ENCODE data around the gene SPPL2B. TPM values are rescaled to one million over a fixed set of nuclear protein-coding genes. Genes with fewer than 3 reads are reported as not detected.

Gene SPPL2B
- total RNA-seq, 1 donor, result 33.5 TPM

- no peak within 1 kb of the TSS for H3K4me3 ChIP-seq (ENCODE audit: low read length)
- H3K27me3 ChIP-seq (ENCODE audit: insufficient read depth, low read length), result peaks cover 14% of the 10 kb centered on the region
- no peaks in the 10 kb centered on the region for H3K4me1 ChIP-seq (ENCODE audit: insufficient read depth, low read length)
- no peaks in the 10 kb centered on the region for H3K9me3 ChIP-seq (ENCODE audit: low read depth, low read length)
Observed at GRCh38 chr19:2359992-2360685, 31.7 kb downstream of the SPPL2B start, which contains the start of gene TMPRSS9. TSS of gene TMPRSS9 (plus strand) at chr19:2360265. CDS start at chr19:2389786, 29,521 bp downstream.

- no peaks in the 10 kb centered on the region for H3K9me3 ChIP-seq (ENCODE audit: low read depth, low read length)
- no peaks in the 10 kb centered on the region for H3K4me1 ChIP-seq (ENCODE audit: insufficient read depth, low read length)
- H3K4me3 ChIP-seq (ENCODE audit: low read length), result no peak overlapping the region
- peaks cover 14% of the 10 kb centered on the region for H3K27me3 ChIP-seq (ENCODE audit: insufficient read depth, low read length)
Observed at GRCh38 chr19:2360833-2361232, 32.3 kb downstream of the SPPL2B start.

- H3K4me1 ChIP-seq (ENCODE audit: insufficient read depth, low read length), result no peaks in the 10 kb centered on the region
- H3K9me3 ChIP-seq (ENCODE audit: low read depth, low read length), result no peaks in the 10 kb centered on the region
- H3K4me3 ChIP-seq (ENCODE audit: low read length), result no peak overlapping the region
- H3K27me3 ChIP-seq (ENCODE audit: insufficient read depth, low read length), result peaks cover 14% of the 10 kb centered on the region
Observed at GRCh38 chr19:2361246-2362045, 33.0 kb downstream of the SPPL2B start.

- Histone ChIP-seq H3K4me1 (ENCODE audit: insufficient read depth, low read length) (no peaks in the 10 kb centered on the region), H3K4me3 (ENCODE audit: low read length) (no peak overlapping the region), H3K9me3 (ENCODE audit: low read depth, low read length) (no peaks in the 10 kb centered on the region), H3K27me3 (ENCODE audit: insufficient read depth, low read length) (peaks cover 14% of the 10 kb centered on the region)
Observed at GRCh38 chr19:2362046-2362969, 33.8 kb downstream of the SPPL2B start.

GRCh38 chr19:2362970-2363300 lies 34.5 kb downstream of the SPPL2B start:
- no peak overlapping the region for H3K4me3 ChIP-seq (ENCODE audit: low read length)
- no peaks in the 10 kb centered on the region for H3K9me3 ChIP-seq (ENCODE audit: low read depth, low read length)
- H3K27me3 ChIP-seq (ENCODE audit: insufficient read depth, low read length), result peaks cover 14% of the 10 kb centered on the region
- no peaks in the 10 kb centered on the region for H3K4me1 ChIP-seq (ENCODE audit: insufficient read depth, low read length)

GRCh38 chr19:2363419-2363818 lies 34.9 kb downstream of the SPPL2B start:
- Histone ChIP-seq H3K4me1 (ENCODE audit: insufficient read depth, low read length) (no peaks in the 10 kb centered on the region), H3K4me3 (ENCODE audit: low read length) (no peak overlapping the region), H3K27me3 (ENCODE audit: insufficient read depth, low read length) (peaks cover 14% of the 10 kb centered on the region), H3K9me3 (ENCODE audit: low read depth, low read length) (no peaks in the 10 kb centered on the region)

- Histone ChIP-seq H3K9me3 (ENCODE audit: low read depth, low read length) (no peaks in the 10 kb centered on the region), H3K4me3 (ENCODE audit: low read length) (no peak overlapping the region), H3K4me1 (ENCODE audit: insufficient read depth, low read length) (no peaks in the 10 kb centered on the region), H3K27me3 (ENCODE audit: insufficient read depth, low read length) (peaks cover 14% of the 10 kb centered on the region)
Observed at GRCh38 chr19:2365201-2365970, 36.9 kb downstream of the SPPL2B start.

- no peaks in the 10 kb centered on the region for H3K27me3 ChIP-seq (ENCODE audit: insufficient read depth, low read length)
- no peaks in the 10 kb centered on the region for H3K4me1 ChIP-seq (ENCODE audit: insufficient read depth, low read length)
- H3K9me3 ChIP-seq (ENCODE audit: low read depth, low read length), result no peaks in the 10 kb centered on the region
- H3K4me3 ChIP-seq (ENCODE audit: low read length), result no peak overlapping the region
Observed at GRCh38 chr19:2371656-2372055, 43.2 kb downstream of the SPPL2B start.

- H3K27me3 ChIP-seq (ENCODE audit: insufficient read depth, low read length), result no peaks in the 10 kb centered on the region
Observed at GRCh38 chr19:2372076-2372612, 43.7 kb downstream of the SPPL2B start.

GRCh38 chr19:2374808-2375207 lies 46.3 kb downstream of the SPPL2B start:
- H3K4me3 ChIP-seq (ENCODE audit: low read length), result no peak overlapping the region
- no peaks in the 10 kb centered on the region for H3K4me1 ChIP-seq (ENCODE audit: insufficient read depth, low read length)
- H3K27me3 ChIP-seq (ENCODE audit: insufficient read depth, low read length), result no peaks in the 10 kb centered on the region
- no peaks in the 10 kb centered on the region for H3K9me3 ChIP-seq (ENCODE audit: low read depth, low read length)

More at GRCh38 chr19:2372076-2372612, 43.7 kb downstream of the SPPL2B start:
- no peaks in the 10 kb centered on the region for H3K4me1 ChIP-seq (ENCODE audit: insufficient read depth, low read length)
- H3K9me3 ChIP-seq (ENCODE audit: low read depth, low read length), result no peaks in the 10 kb centered on the region
- H3K4me3 ChIP-seq (ENCODE audit: low read length), result no peak overlapping the region

GRCh38 chr19:2375353-2376121 lies 47.1 kb downstream of the SPPL2B start:
- Histone ChIP-seq H3K4me1 (ENCODE audit: insufficient read depth, low read length) (no peaks in the 10 kb centered on the region), H3K27me3 (ENCODE audit: insufficient read depth, low read length) (no peaks in the 10 kb centered on the region), H3K9me3 (ENCODE audit: low read depth, low read length) (no peaks in the 10 kb centered on the region), H3K4me3 (ENCODE audit: low read length) (no peak overlapping the region)

GRCh38 chr19:2376784-2377519 lies 48.5 kb downstream of the SPPL2B start:
- Histone ChIP-seq H3K27me3 (ENCODE audit: insufficient read depth, low read length) (no peaks in the 10 kb centered on the region), H3K4me1 (ENCODE audit: insufficient read depth, low read length) (no peaks in the 10 kb centered on the region), H3K4me3 (ENCODE audit: low read length) (no peak overlapping the region), H3K9me3 (ENCODE audit: low read depth, low read length) (no peaks in the 10 kb centered on the region)

- Histone ChIP-seq H3K9me3 (ENCODE audit: low read depth, low read length) (no peaks in the 10 kb centered on the region), H3K27me3 (ENCODE audit: insufficient read depth, low read length) (no peaks in the 10 kb centered on the region), H3K4me3 (ENCODE audit: low read length) (no peak overlapping the region), H3K4me1 (ENCODE audit: insufficient read depth, low read length) (peaks cover 22% of the 10 kb centered on the region)
Observed at GRCh38 chr19:2380567-2380966, 52.1 kb downstream of the SPPL2B start.

Data from mononuclear cell (primary cell).